ENCODE measurements around the gene NDUFS8. TPM values are rescaled to one million over a fixed set of nuclear protein-coding genes. Genes with fewer than 3 reads are reported as not detected.

The NDUFS8 gene
- total RNA-seq, 1 experiment from 2014 or later = 221 TPM

DNA sequence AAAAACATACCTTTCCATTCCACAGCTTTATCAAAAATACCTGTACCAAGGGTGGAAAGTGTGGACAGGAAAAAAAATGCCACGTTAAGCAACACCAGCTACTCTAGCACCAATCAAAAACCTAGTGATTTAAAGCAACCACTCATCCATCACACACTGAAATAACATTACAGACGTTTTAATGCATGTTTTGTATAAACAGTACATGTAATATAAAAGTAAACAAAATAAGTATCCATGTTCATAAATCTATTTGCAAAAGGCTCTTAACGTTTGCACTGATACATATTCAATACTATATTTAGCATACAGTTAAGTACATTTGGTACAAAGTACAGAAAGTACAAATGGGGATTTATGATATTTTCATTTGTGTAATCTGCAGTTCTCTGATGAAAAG, 52.0 kb downstream of the NDUFS8 start (continued):
- TF ChIP-seq, protein P1, sequence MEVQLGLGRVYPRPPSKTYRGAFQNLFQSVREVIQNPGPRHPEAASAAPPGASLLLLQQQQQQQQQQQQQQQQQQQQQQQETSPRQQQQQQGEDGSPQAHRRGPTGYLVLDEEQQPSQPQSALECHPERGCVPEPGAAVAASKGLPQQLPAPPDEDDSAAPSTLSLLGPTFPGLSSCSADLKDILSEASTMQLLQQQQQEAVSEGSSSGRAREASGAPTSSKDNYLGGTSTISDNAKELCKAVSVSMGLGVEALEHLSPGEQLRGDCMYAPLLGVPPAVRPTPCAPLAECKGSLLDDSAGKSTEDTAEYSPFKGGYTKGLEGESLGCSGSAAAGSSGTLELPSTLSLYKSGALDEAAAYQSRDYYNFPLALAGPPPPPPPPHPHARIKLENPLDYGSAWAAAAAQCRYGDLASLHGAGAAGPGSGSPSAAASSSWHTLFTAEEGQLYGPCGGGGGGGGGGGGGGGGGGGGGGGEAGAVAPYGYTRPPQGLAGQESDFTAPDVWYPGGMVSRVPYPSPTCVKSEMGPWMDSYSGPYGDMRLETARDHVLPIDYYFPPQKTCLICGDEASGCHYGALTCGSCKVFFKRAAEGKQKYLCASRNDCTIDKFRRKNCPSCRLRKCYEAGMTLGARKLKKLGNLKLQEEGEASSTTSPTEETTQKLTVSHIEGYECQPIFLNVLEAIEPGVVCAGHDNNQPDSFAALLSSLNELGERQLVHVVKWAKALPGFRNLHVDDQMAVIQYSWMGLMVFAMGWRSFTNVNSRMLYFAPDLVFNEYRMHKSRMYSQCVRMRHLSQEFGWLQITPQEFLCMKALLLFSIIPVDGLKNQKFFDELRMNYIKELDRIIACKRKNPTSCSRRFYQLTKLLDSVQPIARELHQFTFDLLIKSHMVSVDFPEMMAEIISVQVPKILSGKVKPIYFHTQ (CRISPR knock-in tag; IDR thresholded peaks at IDR 0.05) = no peak
- TF ChIP-seq RORB (CRISPR knock-in tag; IDR thresholded peaks at IDR 0.05) = no peak

DNA sequence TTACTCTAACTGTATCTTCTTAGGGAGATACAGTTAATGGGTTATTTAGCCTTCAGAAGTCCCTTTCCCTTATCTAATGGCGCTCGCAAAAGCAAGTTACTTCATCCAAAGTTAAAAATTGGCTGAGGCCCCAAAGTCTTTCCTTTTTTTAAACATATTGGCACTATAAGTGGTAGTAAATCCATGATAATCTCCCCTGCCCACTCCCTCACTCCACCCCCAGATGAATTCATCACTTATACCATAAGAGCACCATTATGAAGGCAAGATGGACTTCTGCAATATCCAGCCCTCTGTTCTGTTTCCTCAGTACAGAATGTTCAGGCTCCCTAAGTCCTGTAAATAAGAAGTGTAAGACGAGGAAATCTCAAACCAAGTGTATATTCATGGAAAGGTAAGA, 53.0 kb downstream of the NDUFS8 start:
- ATAC-seq (no peak), DNase-seq (ENCODE audit: low spot score) (no peak)
- Mint-ChIP-seq H3K9me3 (no peaks in the 10 kb centered on the region), H3K4me3 (no peak overlapping the region), H3K36me3 (peaks cover 26% of the 10 kb centered on the region), H3K27me3 (ENCODE audit: low read depth) (no peaks in the 10 kb centered on the region), H3K27ac (peak overlapping the region; percentile 46; the same call in 1 of the 2 replicates), H3K4me1 (no peaks in the 10 kb centered on the region)
- no peak for TF ChIP-seq OVOL2 (CRISPR knock-in tag; IDR thresholded peaks at IDR 0.05; ENCODE audit: borderline replicate concordance)
- TF ChIP-seq ZNF416 (CRISPR knock-in tag; IDR thresholded peaks at IDR 0.05) = no peak
- TF ChIP-seq, protein P2, sequence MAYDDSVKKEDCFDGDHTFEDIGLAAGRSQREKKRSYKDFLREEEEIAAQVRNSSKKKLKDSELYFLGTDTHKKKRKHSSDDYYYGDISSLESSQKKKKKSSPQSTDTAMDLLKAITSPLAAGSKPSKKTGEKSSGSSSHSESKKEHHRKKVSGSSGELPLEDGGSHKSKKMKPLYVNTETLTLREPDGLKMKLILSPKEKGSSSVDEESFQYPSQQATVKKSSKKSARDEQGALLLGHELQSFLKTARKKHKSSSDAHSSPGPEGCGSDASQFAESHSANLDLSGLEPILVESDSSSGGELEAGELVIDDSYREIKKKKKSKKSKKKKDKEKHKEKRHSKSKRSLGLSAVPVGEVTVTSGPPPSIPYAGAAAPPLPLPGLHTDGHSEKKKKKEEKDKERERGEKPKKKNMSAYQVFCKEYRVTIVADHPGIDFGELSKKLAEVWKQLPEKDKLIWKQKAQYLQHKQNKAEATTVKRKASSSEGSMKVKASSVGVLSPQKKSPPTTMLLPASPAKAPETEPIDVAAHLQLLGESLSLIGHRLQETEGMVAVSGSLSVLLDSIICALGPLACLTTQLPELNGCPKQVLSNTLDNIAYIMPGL (CRISPR knock-in tag; IDR thresholded peaks at IDR 0.05) = no peak
- TF ChIP-seq, protein P3, sequence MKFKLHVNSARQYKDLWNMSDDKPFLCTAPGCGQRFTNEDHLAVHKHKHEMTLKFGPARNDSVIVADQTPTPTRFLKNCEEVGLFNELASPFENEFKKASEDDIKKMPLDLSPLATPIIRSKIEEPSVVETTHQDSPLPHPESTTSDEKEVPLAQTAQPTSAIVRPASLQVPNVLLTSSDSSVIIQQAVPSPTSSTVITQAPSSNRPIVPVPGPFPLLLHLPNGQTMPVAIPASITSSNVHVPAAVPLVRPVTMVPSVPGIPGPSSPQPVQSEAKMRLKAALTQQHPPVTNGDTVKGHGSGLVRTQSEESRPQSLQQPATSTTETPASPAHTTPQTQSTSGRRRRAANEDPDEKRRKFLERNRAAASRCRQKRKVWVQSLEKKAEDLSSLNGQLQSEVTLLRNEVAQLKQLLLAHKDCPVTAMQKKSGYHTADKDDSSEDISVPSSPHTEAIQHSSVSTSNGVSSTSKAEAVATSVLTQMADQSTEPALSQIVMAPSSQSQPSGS (CRISPR knock-in tag; IDR thresholded peaks at IDR 0.05; ENCODE audit: borderline replicate concordance, low read depth) = no peak
- TF ChIP-seq ZNF121 (CRISPR knock-in tag; IDR thresholded peaks at IDR 0.05) = no peak
- no peak for TF ChIP-seq ZNF317 (CRISPR knock-in tag; IDR thresholded peaks at IDR 0.05; ENCODE audit: borderline replicate concordance, low read depth)
- no peak for TF ChIP-seq TEAD1 (CRISPR knock-in tag; IDR thresholded peaks at IDR 0.05)
- TF ChIP-seq MXD4 (CRISPR knock-in tag; IDR thresholded peaks at IDR 0.05; ENCODE audit: borderline replicate concordance) = no peak
- TF ChIP-seq, protein P4, sequence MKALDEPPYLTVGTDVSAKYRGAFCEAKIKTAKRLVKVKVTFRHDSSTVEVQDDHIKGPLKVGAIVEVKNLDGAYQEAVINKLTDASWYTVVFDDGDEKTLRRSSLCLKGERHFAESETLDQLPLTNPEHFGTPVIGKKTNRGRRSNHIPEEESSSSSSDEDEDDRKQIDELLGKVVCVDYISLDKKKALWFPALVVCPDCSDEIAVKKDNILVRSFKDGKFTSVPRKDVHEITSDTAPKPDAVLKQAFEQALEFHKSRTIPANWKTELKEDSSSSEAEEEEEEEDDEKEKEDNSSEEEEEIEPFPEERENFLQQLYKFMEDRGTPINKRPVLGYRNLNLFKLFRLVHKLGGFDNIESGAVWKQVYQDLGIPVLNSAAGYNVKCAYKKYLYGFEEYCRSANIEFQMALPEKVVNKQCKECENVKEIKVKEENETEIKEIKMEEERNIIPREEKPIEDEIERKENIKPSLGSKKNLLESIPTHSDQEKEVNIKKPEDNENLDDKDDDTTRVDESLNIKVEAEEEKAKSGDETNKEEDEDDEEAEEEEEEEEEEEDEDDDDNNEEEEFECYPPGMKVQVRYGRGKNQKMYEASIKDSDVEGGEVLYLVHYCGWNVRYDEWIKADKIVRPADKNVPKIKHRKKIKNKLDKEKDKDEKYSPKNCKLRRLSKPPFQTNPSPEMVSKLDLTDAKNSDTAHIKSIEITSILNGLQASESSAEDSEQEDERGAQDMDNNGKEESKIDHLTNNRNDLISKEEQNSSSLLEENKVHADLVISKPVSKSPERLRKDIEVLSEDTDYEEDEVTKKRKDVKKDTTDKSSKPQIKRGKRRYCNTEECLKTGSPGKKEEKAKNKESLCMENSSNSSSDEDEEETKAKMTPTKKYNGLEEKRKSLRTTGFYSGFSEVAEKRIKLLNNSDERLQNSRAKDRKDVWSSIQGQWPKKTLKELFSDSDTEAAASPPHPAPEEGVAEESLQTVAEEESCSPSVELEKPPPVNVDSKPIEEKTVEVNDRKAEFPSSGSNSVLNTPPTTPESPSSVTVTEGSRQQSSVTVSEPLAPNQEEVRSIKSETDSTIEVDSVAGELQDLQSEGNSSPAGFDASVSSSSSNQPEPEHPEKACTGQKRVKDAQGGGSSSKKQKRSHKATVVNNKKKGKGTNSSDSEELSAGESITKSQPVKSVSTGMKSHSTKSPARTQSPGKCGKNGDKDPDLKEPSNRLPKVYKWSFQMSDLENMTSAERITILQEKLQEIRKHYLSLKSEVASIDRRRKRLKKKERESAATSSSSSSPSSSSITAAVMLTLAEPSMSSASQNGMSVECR (CRISPR knock-in tag; IDR thresholded peaks at IDR 0.05; ENCODE audit: borderline replicate concordance) = no peak
- TF ChIP-seq, protein P5, sequence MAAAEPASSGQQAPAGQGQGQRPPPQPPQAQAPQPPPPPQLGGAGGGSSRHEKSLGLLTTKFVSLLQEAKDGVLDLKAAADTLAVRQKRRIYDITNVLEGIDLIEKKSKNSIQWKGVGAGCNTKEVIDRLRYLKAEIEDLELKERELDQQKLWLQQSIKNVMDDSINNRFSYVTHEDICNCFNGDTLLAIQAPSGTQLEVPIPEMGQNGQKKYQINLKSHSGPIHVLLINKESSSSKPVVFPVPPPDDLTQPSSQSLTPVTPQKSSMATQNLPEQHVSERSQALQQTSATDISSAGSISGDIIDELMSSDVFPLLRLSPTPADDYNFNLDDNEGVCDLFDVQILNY (CRISPR knock-in tag; IDR thresholded peaks at IDR 0.05) = no peak
- TF ChIP-seq KAT7 (CRISPR knock-in tag; IDR thresholded peaks at IDR 0.05; ENCODE audit: borderline replicate concordance) = no peak
- TF ChIP-seq ZNF232 (CRISPR knock-in tag; IDR thresholded peaks at IDR 0.05) = no peak
- TF ChIP-seq ZNF671 (CRISPR knock-in tag; IDR thresholded peaks at IDR 0.05) = no peak
- TF ChIP-seq NFATC4 (CRISPR knock-in tag; IDR thresholded peaks at IDR 0.05) = no peak
- TF ChIP-seq SP1 (CRISPR knock-in tag; conservative IDR thresholded peaks at IDR 0.05) = no peak
- TF ChIP-seq, protein P6, sequence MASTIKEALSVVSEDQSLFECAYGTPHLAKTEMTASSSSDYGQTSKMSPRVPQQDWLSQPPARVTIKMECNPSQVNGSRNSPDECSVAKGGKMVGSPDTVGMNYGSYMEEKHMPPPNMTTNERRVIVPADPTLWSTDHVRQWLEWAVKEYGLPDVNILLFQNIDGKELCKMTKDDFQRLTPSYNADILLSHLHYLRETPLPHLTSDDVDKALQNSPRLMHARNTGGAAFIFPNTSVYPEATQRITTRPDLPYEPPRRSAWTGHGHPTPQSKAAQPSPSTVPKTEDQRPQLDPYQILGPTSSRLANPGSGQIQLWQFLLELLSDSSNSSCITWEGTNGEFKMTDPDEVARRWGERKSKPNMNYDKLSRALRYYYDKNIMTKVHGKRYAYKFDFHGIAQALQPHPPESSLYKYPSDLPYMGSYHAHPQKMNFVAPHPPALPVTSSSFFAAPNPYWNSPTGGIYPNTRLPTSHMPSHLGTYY (CRISPR knock-in tag; IDR thresholded peaks at IDR 0.05) = no peak
- TF ChIP-seq, protein P7, sequence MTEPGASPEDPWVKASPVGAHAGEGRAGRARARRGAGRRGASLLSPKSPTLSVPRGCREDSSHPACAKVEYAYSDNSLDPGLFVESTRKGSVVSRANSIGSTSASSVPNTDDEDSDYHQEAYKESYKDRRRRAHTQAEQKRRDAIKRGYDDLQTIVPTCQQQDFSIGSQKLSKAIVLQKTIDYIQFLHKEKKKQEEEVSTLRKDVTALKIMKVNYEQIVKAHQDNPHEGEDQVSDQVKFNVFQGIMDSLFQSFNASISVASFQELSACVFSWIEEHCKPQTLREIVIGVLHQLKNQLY (CRISPR knock-in tag; IDR thresholded peaks at IDR 0.05) = no peak
- TF ChIP-seq, protein P8, sequence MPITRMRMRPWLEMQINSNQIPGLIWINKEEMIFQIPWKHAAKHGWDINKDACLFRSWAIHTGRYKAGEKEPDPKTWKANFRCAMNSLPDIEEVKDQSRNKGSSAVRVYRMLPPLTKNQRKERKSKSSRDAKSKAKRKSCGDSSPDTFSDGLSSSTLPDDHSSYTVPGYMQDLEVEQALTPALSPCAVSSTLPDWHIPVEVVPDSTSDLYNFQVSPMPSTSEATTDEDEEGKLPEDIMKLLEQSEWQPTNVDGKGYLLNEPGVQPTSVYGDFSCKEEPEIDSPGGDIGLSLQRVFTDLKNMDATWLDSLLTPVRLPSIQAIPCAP (CRISPR knock-in tag; IDR thresholded peaks at IDR 0.05) = no peak
- POLR2A ChIA-PET = no interaction called here
- CTCF ChIA-PET = no interaction called here

Measured in WTC11 (cell line).